ENCODE results near the gene GPR35.

- TF ChIP-seq CTCF (IDR thresholded peaks at IDR 0.05) = no peak
- no peak for TF ChIP-seq POLR2A (IDR thresholded peaks at IDR 0.05)
These were observed 9.3 kb upstream of the GPR35 start for GRCh38 chr2:240615820-240616547.

Measured in Peyer's patch (tissue), 4 donors.